GM12892 (cell line): ENCODE results near the gene GDA.
"Not testable (repeated sequence)": the region's sequence is repeated elsewhere in the genome, so short reads cannot be mapped to it uniquely, and the experiment has no call there.

Experiments used
- DNase-seq: peaks from one replicate; pipeline ENCODE4 v3.0.0; 2011; ENCODE audit not compliant: insufficient read length
- FAIRE-seq: peaks from 2 replicates; lab custom pipeline; 2011; peaks lifted over from hg19 to GRCh38; lab: Jason Lieb, UNC
- POLR2A ChIP-seq: IDR thresholded peaks from 2 replicates; pipeline ENCODE4 v1.6.1; 2011; ENCODE audit warnings: low read depth, low read length, control low read depth
- POLR2AphosphoS5 ChIP-seq: IDR thresholded peaks from 2 replicates; pipeline ENCODE4 v1.6.1; 2011; ENCODE audit warnings: low read depth, low read length, control low read depth
- TAF1 ChIP-seq: IDR thresholded peaks from 2 replicates; pipeline ENCODE4 v1.6.1; 2011; ENCODE audit warnings: low read depth, mild to moderate bottlenecking, control low read depth, low read length, borderline replicate concordance

Gene GDA

DNA sequence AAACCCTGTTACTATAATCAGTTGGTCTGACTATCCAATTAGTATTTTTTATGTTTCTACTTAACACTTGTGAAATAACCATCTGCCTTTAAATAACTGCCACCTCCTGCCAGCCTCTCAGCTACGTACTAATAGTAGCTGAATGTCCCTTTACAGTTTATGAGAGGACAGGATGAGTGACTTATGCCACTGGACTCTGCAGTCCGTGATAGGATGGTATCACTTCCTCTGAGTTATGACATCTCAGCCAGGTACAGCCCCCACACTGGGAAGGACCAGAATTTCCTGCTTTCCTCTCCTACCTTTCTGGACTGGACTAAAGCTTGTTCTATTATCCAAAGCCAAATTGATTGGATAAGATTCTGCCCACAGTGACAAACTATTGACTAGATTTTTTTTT, 112.8 kb downstream of the GDA start:
- FAIRE-seq = no peak
- no peak for DNase-seq
- TF ChIP-seq TAF1 = no peak
- no peak for TF ChIP-seq POLR2AphosphoS5
- no peak for TF ChIP-seq POLR2A

DNA sequence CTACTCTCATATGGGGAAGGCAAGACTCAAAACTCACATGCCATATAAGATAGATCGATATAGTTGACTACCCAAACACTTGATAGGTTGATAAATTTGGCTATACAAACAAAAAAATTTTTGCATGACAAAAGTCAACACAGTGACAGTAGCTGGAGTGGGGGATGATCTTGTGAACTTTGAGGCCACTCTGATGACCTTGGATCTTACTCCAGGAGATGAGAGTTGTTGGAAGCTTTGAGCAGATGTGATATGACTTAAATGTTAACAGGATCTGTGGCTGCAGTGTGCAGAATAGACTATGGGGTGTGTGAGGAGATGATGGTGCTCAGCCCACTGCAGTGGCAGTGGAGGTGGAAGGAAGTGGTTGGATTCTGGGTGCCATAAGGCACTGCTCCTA, 114.3 kb downstream of the GDA start:
- DNase-seq (no peak), FAIRE-seq (no peak)
- no peak for TF ChIP-seq POLR2A
- TF ChIP-seq POLR2AphosphoS5 = no peak
- TF ChIP-seq TAF1 = no peak

DNA sequence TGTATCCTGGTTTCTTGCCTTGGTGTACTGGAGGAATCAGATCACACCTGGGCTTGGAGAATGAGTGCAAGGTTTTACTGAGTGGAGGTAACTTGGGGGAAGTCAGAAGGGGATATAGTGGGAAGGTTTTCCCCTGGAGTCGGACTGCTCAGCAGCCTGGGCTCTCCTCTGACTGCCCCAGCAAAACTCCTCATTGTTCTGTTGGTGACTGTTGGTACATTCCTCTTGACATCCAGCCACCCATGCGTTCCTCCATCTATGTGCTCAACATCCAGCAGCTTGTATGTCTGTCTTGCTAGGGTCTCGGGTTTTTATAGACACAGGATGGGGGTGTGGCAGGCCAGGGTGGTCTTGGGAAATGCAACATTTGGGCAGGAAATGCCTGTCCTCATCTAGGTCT, 119.7 kb downstream of the GDA start:
- DNase-seq (no peak), FAIRE-seq (no peak)
- no peak for TF ChIP-seq POLR2AphosphoS5
- TF ChIP-seq POLR2A = no peak
- no peak for TF ChIP-seq TAF1

DNA sequence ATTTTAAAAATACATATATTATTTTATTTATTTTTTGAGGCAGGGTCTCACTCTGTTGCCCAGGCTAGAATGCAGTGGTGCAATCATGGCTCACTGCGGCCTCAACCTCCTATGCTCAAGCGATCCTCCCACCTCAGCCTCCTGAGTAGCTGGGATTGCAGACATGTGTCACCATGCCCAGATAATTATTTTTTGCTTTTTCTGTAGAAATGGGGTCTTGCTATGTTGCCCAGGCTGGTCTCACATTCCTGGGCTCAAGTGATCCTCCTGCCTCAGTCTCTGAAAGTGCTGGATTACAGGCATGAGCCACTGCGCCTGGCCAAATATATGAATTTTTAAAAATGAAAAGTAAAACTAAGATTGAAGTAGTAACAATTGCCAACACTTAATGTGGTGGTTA, 121.1 kb downstream of the GDA start:
- not testable (repeated sequence) for FAIRE-seq

DNA sequence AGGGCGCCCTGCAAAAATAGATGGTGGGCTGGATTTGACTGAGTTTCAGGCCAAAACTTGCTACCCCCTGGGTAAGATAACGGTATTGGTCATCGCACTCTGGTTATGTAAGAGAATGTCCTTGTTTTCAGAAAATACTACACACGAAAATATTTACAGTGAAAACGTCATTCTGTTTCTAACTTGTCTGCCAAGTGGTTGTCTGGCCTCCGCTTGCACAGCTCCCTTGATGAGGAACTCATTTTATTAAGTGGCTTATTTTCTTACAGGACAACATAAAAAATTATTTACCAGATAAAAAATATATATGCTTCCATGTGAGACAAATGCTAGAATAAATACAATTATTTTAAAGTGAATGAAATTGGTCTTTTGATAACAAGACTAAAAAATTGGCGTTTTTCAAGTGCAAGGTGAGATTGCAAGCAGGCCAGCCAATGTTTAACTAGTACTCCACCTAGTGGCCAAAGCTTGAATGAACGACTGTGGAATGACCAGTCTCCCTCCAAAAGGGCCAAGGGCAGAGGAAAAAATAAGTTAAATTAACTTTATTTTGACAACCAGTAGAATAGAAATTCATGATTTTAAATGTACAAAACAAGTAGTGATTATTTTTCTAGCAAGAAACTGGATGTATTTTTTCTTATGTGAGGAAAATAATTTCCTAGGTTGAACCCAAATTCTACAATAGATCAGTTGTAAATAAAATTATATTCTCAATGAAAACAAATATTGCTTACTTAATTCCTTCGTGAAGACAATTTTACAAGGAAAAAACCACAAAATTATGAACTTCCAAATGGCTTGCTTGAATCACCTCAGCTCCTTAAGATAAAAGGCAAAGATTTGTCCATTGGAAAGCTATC, 122.6 kb downstream of the GDA start:
- DNase-seq (peak; percentile 28), FAIRE-seq (peak; percentile 86)
- no peak for TF ChIP-seq POLR2A
- no peak for TF ChIP-seq TAF1
- TF ChIP-seq POLR2AphosphoS5 = no peak

More for the DNA sequence above, 121.1 kb downstream of the GDA start:
- not testable (repeated sequence) for DNase-seq

DNA sequence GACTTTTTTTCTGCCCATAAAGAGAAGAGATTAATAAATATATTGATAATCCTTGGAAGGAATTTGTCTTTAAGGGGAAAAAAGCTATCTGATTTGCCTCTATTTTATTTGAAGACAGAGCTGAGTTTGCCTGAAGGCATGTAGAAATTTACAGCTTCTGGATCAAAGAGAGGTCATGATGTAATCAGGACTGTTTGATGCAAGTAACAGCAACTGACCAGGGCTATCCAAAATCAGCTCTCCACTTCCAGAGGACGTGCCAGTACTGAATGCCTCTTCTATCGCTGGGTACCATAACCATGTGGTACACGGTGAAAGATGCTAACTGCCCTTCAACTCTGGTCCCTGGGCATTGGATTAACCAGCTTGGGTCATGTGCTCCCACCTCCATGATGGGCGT, 125.2 kb downstream of the GDA start:
- FAIRE-seq (no peak), DNase-seq (no peak)
- TF ChIP-seq POLR2AphosphoS5 = no peak
- no peak for TF ChIP-seq TAF1
- no peak for TF ChIP-seq POLR2A

DNA sequence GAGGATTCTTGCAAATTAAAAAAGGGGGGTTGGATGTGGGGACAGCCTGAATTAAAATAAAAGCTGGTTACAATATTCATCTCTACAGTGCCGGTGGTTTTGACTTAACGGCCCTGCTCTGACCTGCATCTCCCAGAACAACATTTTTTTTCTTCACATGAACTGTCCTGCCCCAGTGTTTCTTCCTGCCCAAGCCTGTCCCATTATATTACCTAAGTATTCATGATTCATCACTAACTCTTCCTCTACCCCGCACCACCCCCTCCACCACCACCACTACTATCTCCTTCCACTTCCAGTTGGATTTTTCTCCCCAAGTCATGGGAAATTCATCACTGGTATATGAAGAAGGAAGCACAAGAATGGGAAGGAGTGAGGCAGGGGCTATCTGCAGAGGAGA, 125.7 kb downstream of the GDA start:
- DNase-seq (no peak), FAIRE-seq (no peak)
- TF ChIP-seq POLR2A = no peak
- no peak for TF ChIP-seq TAF1
- TF ChIP-seq POLR2AphosphoS5 = no peak

DNA sequence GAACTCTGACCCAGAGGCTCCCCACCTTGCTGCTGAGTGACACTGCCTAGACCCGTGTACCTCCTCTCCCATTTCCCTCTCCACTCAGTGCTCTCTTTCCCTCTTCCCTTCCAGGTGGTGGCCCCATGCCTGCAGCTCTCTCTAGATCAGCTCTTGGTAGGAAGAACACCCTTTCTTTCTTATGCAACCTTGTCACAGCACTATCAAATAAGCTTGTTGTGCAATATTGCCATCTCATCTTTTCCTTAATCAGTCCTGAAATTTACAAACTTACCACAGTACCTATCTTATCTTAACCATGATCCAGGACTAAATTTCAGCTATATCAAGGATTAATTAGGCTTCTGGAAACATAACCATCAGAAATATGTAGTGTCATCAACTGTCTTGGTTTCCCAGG, 127.2 kb downstream of the GDA start:
- TF ChIP-seq POLR2A = no peak
- no peak for TF ChIP-seq POLR2AphosphoS5
- TF ChIP-seq TAF1 = no peak
- FAIRE-seq = no peak
- DNase-seq = no peak

DNA sequence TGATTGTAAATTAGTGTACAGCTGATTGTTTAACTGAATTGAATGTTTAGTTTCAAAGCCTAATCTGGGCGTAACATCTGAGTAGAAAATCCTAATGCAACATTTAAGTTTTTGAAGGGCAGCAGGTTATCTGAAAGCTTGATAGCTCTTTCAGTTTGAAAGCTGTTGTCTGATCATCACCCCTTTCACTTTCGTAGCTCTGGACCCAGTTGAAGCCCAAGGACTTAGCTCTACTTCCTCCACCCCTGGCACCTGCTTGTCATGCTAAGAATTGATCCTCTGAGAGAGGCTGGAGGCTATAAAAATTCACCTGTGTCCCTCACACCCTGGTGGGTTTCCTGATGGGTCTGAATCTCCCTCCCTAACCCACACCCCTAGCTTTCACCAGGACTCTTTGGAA, 129.7 kb downstream of the GDA start:
- peak; percentile 13 for DNase-seq
- no peak for TF ChIP-seq TAF1
- no peak for TF ChIP-seq POLR2A
- TF ChIP-seq POLR2AphosphoS5 = no peak
- peak; percentile 17 for FAIRE-seq

DNA sequence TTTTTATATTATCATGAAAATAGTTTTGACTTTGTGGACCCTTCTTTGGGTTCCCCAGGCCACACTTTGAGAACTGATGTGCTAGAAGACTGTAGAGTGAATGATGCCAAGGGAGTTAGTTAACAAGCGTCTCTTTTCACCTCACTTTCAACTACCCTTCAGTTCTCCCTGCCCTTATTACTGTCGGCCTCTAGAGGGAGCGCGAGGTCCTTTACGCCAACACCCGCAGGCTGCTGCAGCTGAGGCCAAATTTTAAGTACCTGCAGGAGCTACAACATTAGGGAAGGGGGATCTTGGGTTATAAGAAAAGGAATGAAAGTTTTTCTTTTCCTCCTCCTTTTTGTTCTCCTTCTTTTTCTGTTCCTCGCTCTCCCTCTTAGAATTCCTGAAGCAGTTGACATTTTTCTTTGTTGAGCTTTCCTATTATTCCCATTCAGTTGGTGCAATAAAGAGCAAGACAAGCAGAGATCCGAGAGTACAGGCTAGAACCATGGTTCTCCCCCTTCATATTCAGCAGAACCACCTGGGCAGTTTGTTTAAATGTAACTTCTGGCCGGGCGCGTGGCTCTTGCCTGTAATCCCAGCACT, 131.8 kb downstream of the GDA start:
- TF ChIP-seq POLR2A = no peak
- no peak for TF ChIP-seq POLR2AphosphoS5
- TF ChIP-seq TAF1 = no peak
- FAIRE-seq (peak; percentile 83), DNase-seq (peak; percentile 42)

DNA sequence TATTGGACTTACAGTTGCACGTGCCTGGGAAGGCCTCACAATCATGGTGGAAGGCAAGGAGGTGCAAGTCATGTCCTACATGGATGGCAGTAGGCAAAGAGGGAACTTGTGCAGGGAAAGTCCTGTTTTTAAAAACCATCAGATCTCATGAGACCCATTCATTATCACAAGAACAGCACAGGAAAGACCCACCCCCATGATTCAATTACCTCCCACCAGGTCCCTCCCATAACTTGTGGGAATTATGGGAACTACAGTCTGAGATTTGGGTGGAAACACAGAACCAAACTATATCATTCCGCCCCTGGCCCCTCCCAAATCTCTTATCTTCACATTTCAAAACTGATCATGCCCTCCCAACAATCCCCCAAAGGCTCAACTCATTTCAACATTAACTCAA, 140.2 kb downstream of the GDA start:
- FAIRE-seq = no peak
- no peak for DNase-seq
- TF ChIP-seq POLR2A (no peak), POLR2AphosphoS5 (no peak), TAF1 (no peak)

DNA sequence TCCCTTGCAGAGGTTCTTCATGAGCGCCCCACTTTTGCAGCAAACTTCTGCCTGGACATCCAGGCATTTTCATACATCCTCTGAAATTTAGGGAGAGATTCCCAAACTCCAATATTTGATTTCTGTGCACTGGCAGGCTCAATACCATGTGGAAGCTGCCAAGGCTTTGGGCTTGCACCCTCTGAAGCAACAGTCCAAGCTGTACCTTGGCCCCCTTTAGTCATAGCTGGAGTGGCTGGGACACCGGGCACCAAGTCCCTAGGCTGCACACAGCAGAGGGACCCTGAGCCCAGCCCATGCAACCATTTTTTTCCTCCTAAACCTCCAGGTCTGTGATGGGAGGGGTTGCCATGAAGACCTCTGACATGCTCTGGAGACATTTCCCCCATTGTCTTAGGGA, 141.1 kb downstream of the GDA start:
- no peak for DNase-seq
- FAIRE-seq = no peak
- TF ChIP-seq POLR2AphosphoS5 (no peak), TAF1 (no peak), POLR2A (no peak)

DNA sequence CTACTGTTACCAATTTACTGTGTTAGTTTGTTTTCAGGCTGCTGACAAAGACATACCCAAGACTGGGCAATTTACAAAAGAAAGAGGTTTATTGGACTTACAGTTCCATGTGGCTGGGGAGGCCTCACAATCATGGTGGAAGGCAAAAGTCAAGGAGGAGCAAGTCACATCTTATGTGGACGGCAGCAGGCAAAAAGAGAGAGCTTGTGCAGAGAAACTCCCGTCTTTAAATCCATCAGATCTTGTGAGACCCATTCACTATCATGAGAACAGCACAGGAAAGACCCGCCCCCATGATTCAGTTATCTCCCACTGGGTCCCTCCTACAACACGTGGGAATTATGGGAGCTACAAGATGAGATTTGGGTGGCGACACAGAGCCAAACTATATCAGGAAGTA, 142.3 kb downstream of the GDA start:
- not testable (repeated sequence) for DNase-seq, FAIRE-seq
